NB4 (cell line): ENCODE measurements around the gene SEC16B.

Experiments used
- DNase-seq: peaks from one replicate; pipeline ENCODE4 v3.0.0; 2010; ENCODE audit warnings: low read depth
- H3K4me3 ChIP-seq: one replicate; pipeline ENCODE4 v1.5.1; 2011; ENCODE audit warnings: mild to moderate bottlenecking, low read depth, low read length, moderate library complexity
- MAX ChIP-seq: IDR thresholded peaks from 2 replicates; pipeline ENCODE4 v1.6.1; 2011; ENCODE audit warnings: low read depth, low read length
- MYC ChIP-seq: IDR thresholded peaks from 2 replicates; pipeline ENCODE4 v1.6.1; 2011; ENCODE audit warnings: low read depth, low read length
- POLR2A ChIP-seq: IDR thresholded peaks from 2 replicates; pipeline ENCODE4 v1.6.1; 2011; ENCODE audit warnings: mild to moderate bottlenecking; ENCODE audit not compliant: insufficient read length; ENCODE audit errors: extremely low read depth
- TF ChIP-seq, protein P1 (sequence below): IDR thresholded peaks from one replicate; pipeline ENCODE4 v1.5.1; 2012; ENCODE audit warnings: low read depth, low read length

The SEC16B gene, protein sequence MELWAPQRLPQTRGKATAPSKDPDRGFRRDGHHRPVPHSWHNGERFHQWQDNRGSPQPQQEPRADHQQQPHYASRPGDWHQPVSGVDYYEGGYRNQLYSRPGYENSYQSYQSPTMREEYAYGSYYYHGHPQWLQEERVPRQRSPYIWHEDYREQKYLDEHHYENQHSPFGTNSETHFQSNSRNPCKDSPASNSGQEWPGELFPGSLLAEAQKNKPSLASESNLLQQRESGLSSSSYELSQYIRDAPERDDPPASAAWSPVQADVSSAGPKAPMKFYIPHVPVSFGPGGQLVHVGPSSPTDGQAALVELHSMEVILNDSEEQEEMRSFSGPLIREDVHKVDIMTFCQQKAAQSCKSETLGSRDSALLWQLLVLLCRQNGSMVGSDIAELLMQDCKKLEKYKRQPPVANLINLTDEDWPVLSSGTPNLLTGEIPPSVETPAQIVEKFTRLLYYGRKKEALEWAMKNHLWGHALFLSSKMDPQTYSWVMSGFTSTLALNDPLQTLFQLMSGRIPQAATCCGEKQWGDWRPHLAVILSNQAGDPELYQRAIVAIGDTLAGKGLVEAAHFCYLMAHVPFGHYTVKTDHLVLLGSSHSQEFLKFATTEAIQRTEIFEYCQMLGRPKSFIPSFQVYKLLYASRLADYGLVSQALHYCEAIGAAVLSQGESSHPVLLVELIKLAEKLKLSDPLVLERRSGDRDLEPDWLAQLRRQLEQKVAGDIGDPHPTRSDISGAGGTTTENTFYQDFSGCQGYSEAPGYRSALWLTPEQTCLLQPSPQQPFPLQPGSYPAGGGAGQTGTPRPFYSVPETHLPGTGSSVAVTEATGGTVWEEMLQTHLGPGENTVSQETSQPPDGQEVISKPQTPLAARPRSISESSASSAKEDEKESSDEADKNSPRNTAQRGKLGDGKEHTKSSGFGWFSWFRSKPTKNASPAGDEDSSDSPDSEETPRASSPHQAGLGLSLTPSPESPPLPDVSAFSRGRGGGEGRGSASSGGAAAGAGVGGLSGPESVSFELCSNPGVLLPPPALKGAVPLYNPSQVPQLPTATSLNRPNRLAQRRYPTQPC

GRCh38 chr1:177969825-177970371, at the start of gene SEC16B:
Gene SEC16B, minus strand, starts transcription at chr1:177970058. Its CDS starts 2,077 bp downstream, at chr1:177967981.
- TF ChIP-seq, protein P1, sequence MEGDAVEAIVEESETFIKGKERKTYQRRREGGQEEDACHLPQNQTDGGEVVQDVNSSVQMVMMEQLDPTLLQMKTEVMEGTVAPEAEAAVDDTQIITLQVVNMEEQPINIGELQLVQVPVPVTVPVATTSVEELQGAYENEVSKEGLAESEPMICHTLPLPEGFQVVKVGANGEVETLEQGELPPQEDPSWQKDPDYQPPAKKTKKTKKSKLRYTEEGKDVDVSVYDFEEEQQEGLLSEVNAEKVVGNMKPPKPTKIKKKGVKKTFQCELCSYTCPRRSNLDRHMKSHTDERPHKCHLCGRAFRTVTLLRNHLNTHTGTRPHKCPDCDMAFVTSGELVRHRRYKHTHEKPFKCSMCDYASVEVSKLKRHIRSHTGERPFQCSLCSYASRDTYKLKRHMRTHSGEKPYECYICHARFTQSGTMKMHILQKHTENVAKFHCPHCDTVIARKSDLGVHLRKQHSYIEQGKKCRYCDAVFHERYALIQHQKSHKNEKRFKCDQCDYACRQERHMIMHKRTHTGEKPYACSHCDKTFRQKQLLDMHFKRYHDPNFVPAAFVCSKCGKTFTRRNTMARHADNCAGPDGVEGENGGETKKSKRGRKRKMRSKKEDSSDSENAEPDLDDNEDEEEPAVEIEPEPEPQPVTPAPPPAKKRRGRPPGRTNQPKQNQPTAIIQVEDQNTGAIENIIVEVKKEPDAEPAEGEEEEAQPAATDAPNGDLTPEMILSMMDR = no peak
- no peak for TF ChIP-seq MAX
- no peak for TF ChIP-seq POLR2A
- TF ChIP-seq MYC = no peak
- DNase-seq = no peak
- no peak within 1 kb of the TSS for H3K4me3 ChIP-seq

GRCh38 chr1:178019622-178020021, 49.8 kb upstream of the SEC16B start:
- TF ChIP-seq, protein P1 = no peak
- TF ChIP-seq MYC (no peak), POLR2A (no peak), MAX (no peak)
- H3K4me3 ChIP-seq = no peak overlapping the region
- no peak for DNase-seq

DNA sequence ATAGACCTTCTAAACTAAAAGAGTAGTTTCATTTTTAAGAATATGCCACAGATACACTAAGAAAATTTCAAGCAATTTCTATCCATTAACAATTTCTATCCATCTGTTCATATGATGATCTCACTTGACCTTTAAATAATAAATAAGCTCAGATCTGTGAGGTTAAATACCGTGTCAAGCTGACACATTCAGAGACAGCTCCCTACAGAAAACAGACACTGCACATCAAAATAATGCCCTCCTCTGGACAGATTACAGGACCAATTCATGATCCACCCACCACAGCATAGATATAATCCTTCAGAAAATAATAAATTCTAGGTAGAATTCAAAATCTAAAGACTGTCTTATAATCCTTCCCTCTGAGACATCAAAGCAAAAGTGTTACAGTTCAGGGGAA, 49.4 kb upstream of the SEC16B start:
- DNase-seq = no peak
- H3K4me3 ChIP-seq = no peak overlapping the region
- TF ChIP-seq MYC (no peak), MAX (no peak), POLR2A (no peak)
- TF ChIP-seq, protein P1 = no peak

DNA sequence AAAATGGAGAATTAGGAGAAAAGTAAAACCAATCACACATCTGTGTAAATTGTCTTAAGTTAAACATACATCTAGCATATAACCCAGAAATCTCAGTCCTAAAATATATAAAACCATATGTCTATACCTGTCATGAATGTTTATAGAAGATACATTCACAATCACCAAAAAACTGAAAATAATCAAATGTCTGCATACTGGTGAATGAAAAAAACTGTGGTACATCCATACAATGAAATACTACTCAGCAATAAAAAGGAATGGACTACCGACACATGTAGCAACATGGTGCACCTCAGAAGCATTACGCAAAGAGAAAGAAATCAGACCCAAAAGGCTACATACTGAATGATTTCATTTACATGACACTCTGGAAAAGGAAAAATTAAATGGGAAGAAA, 47.7 kb upstream of the SEC16B start:
- DNase-seq = no peak
- TF ChIP-seq MYC (no peak), POLR2A (no peak), MAX (no peak)
- TF ChIP-seq, protein P1 = no peak
- no peak overlapping the region for H3K4me3 ChIP-seq

GRCh38 chr1:178011864-178012503, 42.1 kb upstream of the SEC16B start:
- DNase-seq = no peak
- TF ChIP-seq POLR2A (no peak), MYC (no peak), MAX (no peak)
- TF ChIP-seq, protein P1 = no peak
- no peak overlapping the region for H3K4me3 ChIP-seq
